ENCODE measurements around the gene TH. TPM values are rescaled to one million over a fixed set of nuclear protein-coding genes. Genes with fewer than 3 reads are reported as not detected.

Gene TH
- polyA plus RNA-seq, 1 donor = 0.33 TPM

DNA sequence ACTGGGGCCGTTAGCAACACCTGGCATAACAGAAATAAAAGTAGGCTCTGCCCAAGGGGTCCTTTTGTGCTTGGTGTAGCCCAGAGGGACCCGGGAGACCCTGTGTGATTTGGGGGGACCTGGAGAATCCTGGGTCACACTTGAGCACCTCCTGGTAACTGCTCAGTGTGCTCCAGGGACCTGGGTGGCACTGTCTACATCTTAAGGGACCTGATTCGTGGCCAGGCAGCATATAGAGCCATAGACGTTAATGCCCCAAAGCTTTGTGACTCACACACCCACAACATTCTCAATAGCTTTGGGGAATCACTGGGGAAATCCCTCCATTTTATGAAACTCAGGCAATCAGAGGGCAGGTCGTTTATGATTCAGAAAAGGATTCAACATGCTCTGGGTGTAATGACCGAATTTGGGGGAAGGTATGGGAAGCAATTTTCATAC lies 28.8 kb downstream of the TH start:
- no peak for DNase-seq (ENCODE audit: low read depth)

DNA sequence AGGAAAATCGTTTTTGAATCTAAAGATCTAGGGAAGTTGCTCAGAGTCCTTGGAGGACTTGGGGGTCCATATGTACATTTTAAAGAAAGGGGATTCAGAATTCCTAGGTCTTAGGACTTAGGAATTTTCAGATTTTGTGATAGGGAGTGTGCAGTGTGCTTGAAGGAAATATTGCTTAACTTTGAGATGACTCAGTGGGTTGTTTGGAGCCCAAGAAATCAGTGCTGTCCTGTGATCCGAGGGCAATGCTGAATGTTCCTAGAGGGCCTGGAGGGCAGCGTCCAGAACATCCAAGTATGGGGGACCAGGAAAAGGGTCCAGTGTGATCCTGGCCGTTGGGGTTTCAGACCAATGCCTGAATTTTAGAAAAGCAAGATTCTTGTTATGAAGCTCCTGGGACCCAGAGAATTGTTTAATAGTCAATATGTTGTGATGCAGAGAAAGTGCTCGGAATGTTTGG lies 29.3 kb downstream of the TH start:
- no peak for DNase-seq (ENCODE audit: low read depth)

DNA sequence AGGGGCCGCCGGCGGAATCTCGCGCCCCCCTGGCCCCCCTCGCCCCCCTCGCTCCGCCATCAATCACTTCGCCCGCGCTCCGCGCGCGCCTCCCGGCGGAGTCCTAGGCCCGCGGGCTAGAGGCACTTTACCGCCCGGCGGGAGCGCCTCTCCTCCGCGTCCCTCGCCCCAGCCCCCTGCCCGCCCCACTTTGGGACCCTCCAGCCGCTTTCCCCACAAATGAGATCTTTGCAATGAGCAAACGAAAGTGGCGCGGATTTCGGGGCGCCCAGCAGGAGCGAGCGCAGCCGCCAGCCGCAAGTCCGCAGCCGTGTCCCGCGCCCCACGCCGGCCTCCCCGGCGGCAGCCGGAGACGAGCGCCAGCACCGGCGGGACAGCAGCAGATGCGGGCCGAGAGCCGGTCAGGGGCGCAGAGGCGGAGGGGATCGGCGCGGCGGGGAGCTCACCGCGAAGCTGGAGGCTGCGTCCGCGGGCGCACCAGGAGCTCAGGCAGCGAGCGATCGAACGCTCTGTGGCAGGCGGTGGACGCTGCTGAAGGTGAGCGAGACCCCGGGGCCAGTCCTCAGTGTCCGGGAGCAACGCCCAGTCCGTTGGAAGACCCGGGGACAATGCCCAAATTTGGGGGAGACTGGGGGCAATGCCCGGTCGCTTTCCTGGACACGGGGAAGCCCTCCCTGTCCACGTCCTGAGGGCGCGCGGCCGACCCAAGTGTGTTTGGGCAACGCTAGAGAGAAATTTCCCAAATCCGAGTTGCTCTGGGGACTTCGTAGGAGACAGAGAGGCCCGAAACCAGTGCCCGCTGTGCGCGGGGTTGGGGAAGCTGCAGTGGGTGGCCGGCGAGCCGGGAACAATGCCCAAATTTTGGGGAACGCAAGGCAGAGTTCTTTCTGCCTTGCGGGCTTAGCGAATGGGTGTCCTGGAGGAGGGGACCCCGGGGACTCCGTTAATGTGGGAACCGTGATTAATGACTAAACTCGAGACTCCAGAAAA lies 30.9 kb downstream of the TH start:
- DNase-seq (ENCODE audit: low read depth) = no peak

GRCh38 chr11:2139621-2140337 lies 31.8 kb downstream of the TH start:
- no peak for DNase-seq (ENCODE audit: low read depth)

DNA sequence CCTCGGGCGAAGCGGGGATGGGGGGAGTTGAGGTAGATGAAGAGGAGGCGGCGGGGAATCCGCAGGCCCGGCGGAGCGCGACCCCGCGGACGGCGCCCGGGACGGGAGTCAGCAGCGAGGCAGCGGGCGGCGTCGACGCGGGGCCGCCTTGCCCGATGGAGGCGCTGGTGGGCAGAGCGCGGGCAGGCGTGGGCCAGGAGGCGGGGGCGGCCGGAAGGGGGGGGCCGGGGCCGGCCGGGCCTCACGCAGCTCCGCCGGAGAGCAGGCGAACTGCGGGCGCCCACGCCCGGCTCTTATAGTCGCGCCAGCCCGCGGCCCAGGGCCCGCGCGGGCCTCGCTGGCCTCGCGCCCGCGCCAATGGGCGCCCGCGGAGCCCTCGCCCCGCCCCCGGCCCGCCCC lies 32.5 kb downstream of the TH start, which contains the start of gene IGF2:
Gene IGF2 (minus strand): TSS at position 267 of the 399 bp plus-strand sequence. CDS start 3,866 bp downstream, outside the sequence.
- DNase-seq (ENCODE audit: low read depth) = no peak

- no peak for DNase-seq (ENCODE audit: low read depth)
Observed at GRCh38 chr11:2138431-2139122, 33.0 kb downstream of the TH start.

DNA sequence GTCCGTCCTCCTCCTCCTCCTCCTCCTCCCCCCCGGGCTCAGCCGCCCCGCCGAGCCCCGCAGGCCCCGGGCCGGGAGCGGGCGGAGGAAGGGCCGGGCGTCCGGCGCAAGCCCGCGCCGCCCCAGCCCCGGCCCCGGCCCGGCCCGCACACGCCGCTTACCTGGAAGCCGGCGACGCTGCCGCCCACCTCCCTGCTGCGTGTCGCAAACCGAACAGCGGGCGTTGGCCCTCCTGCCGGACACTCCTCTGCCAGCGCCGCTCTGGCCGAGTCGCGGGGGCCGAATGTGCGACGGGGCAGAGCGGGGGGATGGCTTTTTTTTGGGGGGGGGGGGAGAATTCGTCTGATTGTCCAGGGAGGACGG lies 33.6 kb downstream of the TH start:
- no peak for DNase-seq (ENCODE audit: low read depth)

DNA sequence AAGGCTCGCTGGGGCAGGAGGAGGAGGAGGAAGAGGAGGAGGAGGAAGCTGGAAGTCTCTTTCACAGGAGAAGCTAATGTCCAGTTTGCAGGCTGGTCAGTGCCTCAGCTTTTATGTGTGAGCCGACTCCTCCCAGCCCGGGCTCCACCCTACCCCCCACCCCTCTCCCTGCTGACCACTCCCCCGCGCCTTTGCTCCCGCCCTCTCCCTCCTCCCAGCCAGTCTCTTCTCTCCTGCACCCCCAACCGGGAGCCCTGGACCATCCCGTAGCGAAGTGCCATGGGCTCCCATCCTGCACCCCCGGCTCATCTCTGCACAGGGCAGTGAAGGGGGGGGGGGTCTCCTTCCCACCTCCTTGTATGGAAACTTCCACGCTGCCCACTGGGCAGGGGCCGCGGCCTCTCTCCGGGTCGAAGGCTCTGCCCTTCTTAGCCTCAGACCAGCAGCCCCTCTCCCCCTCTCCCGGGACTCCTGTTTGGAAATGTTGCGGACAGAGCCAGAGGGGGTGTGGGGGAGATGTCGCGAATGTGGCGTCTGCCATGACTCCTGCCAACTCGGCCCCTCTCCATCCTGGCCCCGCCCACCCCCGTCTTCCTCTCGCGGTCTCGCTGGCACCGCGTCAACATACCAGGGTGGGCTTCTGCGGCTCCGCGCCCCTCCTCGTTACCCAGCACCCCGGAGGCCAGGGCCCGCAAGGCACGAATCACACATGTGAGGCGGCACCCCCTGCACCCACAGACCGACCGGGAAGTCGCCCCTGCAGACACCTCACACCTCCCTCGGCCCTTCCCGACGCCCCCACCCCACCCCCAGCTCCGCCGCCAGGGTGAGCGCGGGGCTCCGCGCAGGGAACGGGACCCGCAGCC lies 34.2 kb downstream of the TH start:
- no peak for DNase-seq (ENCODE audit: low read depth)

GRCh38 chr11:2136952-2137201 lies 34.7 kb downstream of the TH start:
- DNase-seq (ENCODE audit: low read depth) = no peak

DNA sequence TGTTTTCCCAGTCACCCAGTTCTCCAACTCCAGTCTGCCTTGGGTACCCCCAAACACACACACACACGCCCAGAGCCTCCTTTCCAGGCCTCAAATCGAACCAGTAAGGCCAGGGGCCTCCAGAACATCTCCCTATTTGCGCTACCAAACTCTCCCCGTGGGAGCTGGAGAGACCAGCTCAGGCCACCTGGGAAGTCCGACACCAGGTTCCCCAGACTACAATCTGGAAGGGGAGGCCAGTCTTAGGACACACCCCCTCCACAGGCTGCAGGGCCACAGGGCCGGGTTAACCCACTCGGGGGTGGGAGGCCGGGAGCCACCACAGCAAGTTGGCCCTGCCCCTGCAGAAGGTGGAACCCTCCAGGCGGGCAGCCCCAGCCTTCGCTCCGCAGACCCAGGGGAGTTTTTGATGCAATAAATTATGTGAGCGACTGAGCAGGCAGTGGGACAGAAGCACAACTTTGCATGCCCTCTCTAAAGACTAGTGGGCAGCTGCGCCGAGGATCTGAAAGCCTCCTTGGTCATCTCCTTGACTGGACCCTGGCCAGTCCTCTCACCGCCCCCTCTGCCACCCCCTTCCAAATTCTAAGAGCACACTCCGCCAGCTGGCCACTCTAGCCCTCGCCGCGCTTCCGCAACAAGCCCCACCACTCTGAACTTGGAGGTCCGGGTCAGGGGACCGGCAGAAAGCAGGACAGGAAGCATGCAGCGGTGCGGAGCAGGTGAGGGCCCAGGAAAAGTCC lies 35.2 kb downstream of the TH start:
- DNase-seq (ENCODE audit: low read depth) = no peak

GRCh38 chr11:2135648-2136201 lies 35.9 kb downstream of the TH start:
- no peak for DNase-seq (ENCODE audit: low read depth)

GRCh38 chr11:2135018-2135569 lies 36.5 kb downstream of the TH start:
- DNase-seq (ENCODE audit: low read depth) = no peak

DNA sequence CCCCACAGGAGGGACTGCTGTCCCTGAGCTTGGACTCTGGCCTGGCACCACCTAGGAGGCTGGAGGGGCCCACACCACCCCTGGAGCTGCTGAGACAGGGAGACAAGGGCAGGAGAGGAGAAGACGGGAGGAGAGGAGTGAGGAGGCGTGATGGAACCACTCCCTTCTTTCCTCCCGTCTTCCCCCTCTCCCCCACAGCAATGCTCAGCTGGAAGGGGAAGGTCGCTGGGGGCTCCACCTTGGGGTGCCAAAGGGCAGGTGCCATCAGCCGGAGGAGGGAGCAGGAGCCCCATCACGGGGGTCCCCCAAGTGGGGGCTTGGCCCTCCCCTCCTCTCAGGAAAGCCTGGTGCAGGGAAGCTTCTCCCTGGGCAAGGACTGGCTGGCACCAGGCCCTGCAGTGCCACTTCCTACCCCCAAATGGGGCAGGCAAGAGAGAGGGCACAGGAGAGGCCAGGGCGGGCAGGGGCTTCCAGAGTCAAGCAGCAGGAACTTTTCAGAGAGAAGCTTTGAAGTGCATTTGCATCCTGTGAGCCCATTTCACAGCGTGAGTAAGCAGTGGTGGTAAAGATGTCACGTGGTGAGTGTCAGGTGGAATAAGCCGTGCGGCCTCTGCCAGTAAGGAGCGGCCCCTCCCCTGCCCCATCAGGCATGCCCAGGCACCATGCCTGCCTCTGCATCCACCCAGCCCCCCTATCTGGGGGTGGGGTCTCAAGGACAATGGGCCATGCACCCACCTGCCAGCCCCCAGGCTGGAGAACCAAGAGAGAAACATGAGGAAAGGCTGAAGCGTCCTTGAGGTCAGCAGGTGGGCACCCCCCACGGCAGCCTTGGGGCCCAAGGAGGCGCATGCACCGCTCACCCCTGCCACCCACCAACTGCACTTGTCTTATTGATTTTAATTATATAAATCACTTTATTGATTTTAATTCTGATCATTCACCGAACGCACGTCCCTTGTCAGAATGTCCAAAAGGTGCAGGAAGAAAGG lies 37.3 kb downstream of the TH start:
- DNase-seq (ENCODE audit: low read depth) = no peak

DNA sequence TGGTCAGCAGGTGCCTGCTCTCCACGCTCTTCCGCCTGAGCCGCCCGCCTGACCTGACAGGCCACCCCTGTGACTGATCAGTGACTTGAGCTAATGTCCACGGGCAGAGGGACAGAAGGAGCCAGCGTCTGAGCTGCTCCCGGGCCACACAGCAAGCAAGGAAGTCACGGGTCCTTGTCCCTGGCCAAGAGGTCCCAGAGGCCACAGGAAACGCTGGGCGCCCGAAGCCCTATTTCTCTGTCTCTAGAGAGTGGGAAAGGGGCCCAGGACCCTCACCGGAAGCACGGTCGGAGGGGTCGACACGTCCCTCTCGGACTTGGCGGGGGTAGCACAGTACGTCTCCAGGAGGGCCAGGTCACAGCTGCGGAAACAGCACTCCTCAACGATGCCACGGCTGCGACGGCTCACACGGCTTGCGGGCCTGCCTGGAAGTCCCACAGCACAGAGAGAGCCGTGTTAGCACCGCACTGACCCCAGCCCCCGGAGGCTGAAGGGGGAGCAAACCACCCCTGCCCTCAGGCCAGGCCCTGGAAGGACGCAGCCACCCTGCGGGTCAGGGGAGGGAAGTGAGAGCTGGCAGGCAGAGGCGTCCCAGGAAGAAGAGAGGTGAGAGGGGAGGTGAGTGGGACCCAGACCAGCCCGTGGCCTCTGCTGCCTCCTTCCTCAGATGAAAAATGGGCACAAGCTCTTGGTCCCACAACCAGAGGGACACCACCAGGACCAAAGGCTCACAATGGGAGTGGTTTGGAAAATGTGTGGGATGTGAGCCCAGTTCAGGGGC lies 38.2 kb downstream of the TH start:
- no peak for DNase-seq (ENCODE audit: low read depth)

- DNase-seq (ENCODE audit: low read depth) = no peak
Observed at GRCh38 chr11:2132874-2133240, 38.8 kb downstream of the TH start.

- DNase-seq (ENCODE audit: low read depth) = no peak
Observed at GRCh38 chr11:2132246-2132645, 39.4 kb downstream of the TH start.

DNA sequence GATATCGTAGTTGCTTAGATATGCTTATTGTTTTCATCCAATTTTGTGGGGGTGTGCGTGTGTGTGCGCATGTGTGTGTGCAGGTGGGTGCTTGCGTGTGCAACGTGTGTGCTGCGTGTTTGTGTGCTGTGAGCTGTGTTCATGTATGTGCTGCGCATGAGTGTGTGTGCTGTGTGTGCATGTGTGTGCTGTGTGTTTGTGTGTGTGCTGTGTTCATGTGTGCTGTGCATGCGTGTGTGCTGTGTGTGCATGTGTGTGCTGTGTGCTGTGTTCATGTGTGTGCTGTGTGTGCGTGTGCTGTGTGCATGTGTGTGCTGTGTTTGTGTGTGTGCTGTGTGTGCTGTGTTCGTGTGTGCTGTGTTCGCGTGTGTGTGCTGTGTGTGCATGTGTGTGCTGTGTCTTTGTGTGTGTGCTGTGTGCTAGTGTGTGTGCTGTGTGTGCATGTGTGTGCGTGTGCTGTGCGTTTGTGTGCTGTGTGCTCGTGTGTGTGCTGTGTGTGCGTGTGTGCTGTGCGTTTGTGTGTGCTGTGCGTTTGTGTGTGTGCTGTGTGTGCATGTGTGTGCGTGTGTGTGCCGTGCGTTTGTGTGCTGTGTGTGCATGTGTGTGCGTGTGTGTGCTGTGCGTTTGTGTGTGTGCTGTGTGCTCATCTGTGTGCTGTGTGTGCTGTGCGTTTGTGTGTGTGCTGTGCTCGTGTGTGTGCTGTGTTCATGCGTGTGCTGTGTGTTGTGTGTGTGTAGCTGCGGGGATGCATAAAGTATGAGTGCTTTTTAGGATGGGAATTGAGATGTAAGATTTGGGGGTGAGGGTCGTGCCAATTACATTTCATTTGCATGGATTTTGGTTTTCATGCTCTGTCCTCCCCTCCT lies 40.0 kb downstream of the TH start:
- no peak for DNase-seq (ENCODE audit: low read depth)

All from forelimb muscle (tissue), 1 donor.